Common myeloid progenitor, CD34-positive (primary cell): ENCODE results near the gene SLC25A11.
"Not testable (repeated sequence)": the region's sequence is repeated elsewhere in the genome, so short reads cannot be mapped to it uniquely, and the experiment has no call there.

Experiments
- CTCF ChIA-PET: fragments of 350-600 bp; sonication (Branson Sonifier 250); formaldehyde crosslinking; loops from one replicate; lab custom pipeline; 2021; ENCODE audit warnings: antibody characterized with exemption; lab: Charles Lee
- POLR2A ChIA-PET: fragments of 350-600 bp; sonication (Branson Sonifier 250); formaldehyde crosslinking; loops from one replicate; lab custom pipeline; 2021; ENCODE audit warnings: antibody characterized with exemption; lab: Charles Lee
- DNase-seq, 3 donors: peaks; one replicate each; pipeline versions ENCODE4 v3.0.0 to v3.0.0-alpha.2; 2013
- H3K27ac ChIP-seq, 2 experiments: 1 replicate in 1 of 2; 2 replicates in 1 of 2; pipeline ENCODE4 v1.7.0; 2013; ENCODE audit warnings: inconsistent platforms in 2 of 2, low read length in 2 of 2, mild to moderate bottlenecking in 2 of 2, low read depth in 1 of 2, moderate library complexity in 1 of 2; ENCODE audit not compliant: severe bottlenecking in 2 of 2, insufficient read depth in 1 of 2, poor library complexity in 1 of 2
- H3K27me3 ChIP-seq, 5 experiments: replicated peaks in 2 of 5; 1 replicate in 3 of 5; 2 replicates in 2 of 5; pipeline versions ENCODE4 v1.6.1 to v1.7.0; 2013; ENCODE audit warnings: low read length in 4 of 5, mild to moderate bottlenecking in 2 of 5, moderate library complexity in 2 of 5, inconsistent platforms in 1 of 5; ENCODE audit not compliant: insufficient read depth in 5 of 5, control insufficient read depth in 4 of 5
- H3K36me3 ChIP-seq, 4 experiments: 1 replicate in 2 of 4; 2 replicates in 2 of 4; pipeline versions ENCODE4 v1.6.1 to v1.7.0; 2013; ENCODE audit warnings: low read length in 3 of 4, control low read depth in 1 of 4, mild to moderate bottlenecking in 1 of 4; ENCODE audit not compliant: control insufficient read depth in 4 of 4, insufficient read depth in 4 of 4
- H3K4me1 ChIP-seq, 4 experiments: 1 replicate in 3 of 4; 2 replicates in 1 of 4; pipeline versions ENCODE4 v1.6.1 to v1.7.1; 2013; ENCODE audit warnings: low read length in 3 of 4, mild to moderate bottlenecking in 3 of 4, control low read depth in 1 of 4, inconsistent platforms in 1 of 4, moderate library complexity in 1 of 4; ENCODE audit not compliant: control insufficient read depth in 4 of 4, insufficient read depth in 4 of 4; ENCODE audit errors: control extremely low read depth in 1 of 4
- H3K4me3 ChIP-seq, 7 experiments: 1 replicate in 4 of 7; 2 replicates in 3 of 7; pipeline versions ENCODE4 v1.5.1 to v1.7.0; 2013; ENCODE audit warnings: mild to moderate bottlenecking in 7 of 7, low read length in 6 of 7, moderate library complexity in 6 of 7, inconsistent platforms in 2 of 7, low read depth in 2 of 7, control low read depth in 1 of 7; ENCODE audit not compliant: insufficient read depth in 4 of 7, control insufficient read depth in 1 of 7; ENCODE audit errors: extremely low read depth in 1 of 7
- H3K9me3 ChIP-seq, 5 experiments: 1 replicate in 4 of 5; 2 replicates in 1 of 5; pipeline versions ENCODE4 v1.6.1 to v1.7.1; 2013; ENCODE audit warnings: low read length in 4 of 5, mild to moderate bottlenecking in 2 of 5, inconsistent platforms in 1 of 5, low read depth in 1 of 5, moderate library complexity in 1 of 5; ENCODE audit not compliant: control insufficient read depth in 4 of 5, insufficient read depth in 2 of 5; ENCODE audit errors: control extremely low read depth in 1 of 5
- WGBS: methylation state at CpG from one replicate; pipeline ENCODE4 v1.1.5; 2013; ENCODE audit not compliant: insufficient coverage; 5-methylcytosine and 5-hydroxymethylcytosine counted together

Gene SLC25A11

GRCh38 chr17:4921320-4921719, 18.5 kb downstream of the SLC25A11 start:
- ChIA-PET POLR2A (no interaction called here), CTCF (interaction anchor here (1.0 kb wide), 1 partner anchor 13 kb away, joined by 3 read pairs; no protein-coding TSS in a partner anchor)
- no peaks in the 10 kb centered on the region for H3K36me3 ChIP-seq
- no CpG with 5 or more reads among the region's 4 CpGs for WGBS
- no peak overlapping the region for H3K4me3 ChIP-seq
- H3K4me1 ChIP-seq: peaks cover 0 to 7% (median 0%) of the 10 kb centered on the region in 4 experiments
- no peak overlapping the region for H3K27ac ChIP-seq
- no peaks in the 10 kb centered on the region for H3K9me3 ChIP-seq
- DNase-seq: no peak
- H3K27me3 ChIP-seq: no peaks in the 10 kb centered on the region

GRCh38 chr17:4920351-4921048, 19.3 kb downstream of the SLC25A11 start:
- H3K27me3 ChIP-seq: no peaks in the 10 kb centered on the region
- CTCF ChIA-PET: interaction anchor here (1.0 to 1.4 kb wide), 2 partner anchors 12 to 100 kb away, joined by 3 read pairs; no protein-coding TSS in a partner anchor
- no peaks in the 10 kb centered on the region for H3K36me3 ChIP-seq
- no peaks in the 10 kb centered on the region for H3K9me3 ChIP-seq
- H3K27ac ChIP-seq: no peak overlapping the region
- 93% methylated on average over 2 of the region's 10 CpGs for WGBS
- DNase-seq: no peak
- POLR2A ChIA-PET: interaction anchor here (0.6 kb wide), 1 partner anchor 74 kb away, joined by 3 read pairs; no protein-coding TSS in a partner anchor
- H3K4me1 ChIP-seq: peaks cover 0 to 7% (median 0%) of the 10 kb centered on the region in 4 experiments
- H3K4me3 ChIP-seq: no peak overlapping the region

GRCh38 chr17:4919511-4920047, 20.3 kb downstream of the SLC25A11 start:
- H3K4me3 ChIP-seq: no peak overlapping the region
- DNase-seq: no peak
- H3K4me1 ChIP-seq: peaks cover 0 to 7% (median 0%) of the 10 kb centered on the region in 4 experiments
- ChIA-PET POLR2A (no interaction called here), CTCF (interaction anchor here (0.9 to 2.4 kb wide), 4 partner anchors 10 to 100 kb away, joined by 3 to 7 read pairs (median 3); partner anchors contain the start of genes RNF167 and SLC25A11)
- H3K27ac ChIP-seq: no peak overlapping the region
- 94% methylated on average over 5 of the region's 8 CpGs for WGBS
- H3K27me3 ChIP-seq: no peaks in the 10 kb centered on the region
- H3K9me3 ChIP-seq: no peaks in the 10 kb centered on the region
- H3K36me3 ChIP-seq: no peaks in the 10 kb centered on the region

- H3K27ac ChIP-seq, DNase-seq, H3K36me3 ChIP-seq, POLR2A ChIA-PET, H3K27me3 ChIP-seq, H3K4me1 ChIP-seq, H3K9me3 ChIP-seq, H3K4me3 ChIP-seq: not testable (repeated sequence)
- no CpG with 5 or more reads among the region's 4 CpGs for WGBS
- CTCF ChIA-PET: interaction anchor here (0.8 to 2.5 kb wide), 5 partner anchors 12 to 66 kb away, joined by 3 to 7 read pairs (median 3); partner anchors contain the start of genes CHRNE, GP1BA and SLC25A11
Observed at GRCh38 chr17:4914551-4914950, 25.3 kb downstream of the SLC25A11 start.

- ChIA-PET POLR2A (interaction anchor here (0.7 kb wide), 1 partner anchor 39 kb away, joined by 3 read pairs; no protein-coding TSS in a partner anchor), CTCF (interaction anchor here (0.8 to 2.5 kb wide), 5 partner anchors 11 to 66 kb away, joined by 3 to 7 read pairs (median 3); partner anchors contain the start of genes CHRNE, GP1BA and SLC25A11)
- Histone ChIP-seq H3K27ac (no peak overlapping the region), H3K36me3 (no peaks in the 10 kb centered on the region), H3K4me3 (no peak overlapping the region), H3K9me3 (no peaks in the 10 kb centered on the region), H3K27me3 (no peaks in the 10 kb centered on the region), H3K4me1 (peaks cover 0 to 7% (median 4%) of the 10 kb centered on the region in 4 experiments)
- no CpG with 5 or more reads among the region's 1 CpG for WGBS
- DNase-seq: no peak
Observed at GRCh38 chr17:4913994-4914393, 25.9 kb downstream of the SLC25A11 start.

GRCh38 chr17:4908711-4909496, 30.9 kb downstream of the SLC25A11 start:
- H3K4me3 ChIP-seq: peak overlapping the region in 1 of 7 experiments; percentile 28
- DNase-seq: peak; percentile 91 to 95 (median 95)

More at GRCh38 chr17:4908711-4909496, 30.9 kb downstream of the SLC25A11 start:
- 51% methylated on average over 9 of the region's 20 CpGs for WGBS
- Histone ChIP-seq H3K27ac (no peak overlapping the region), H3K36me3 (no peaks in the 10 kb centered on the region), H3K27me3 (peaks cover 0 to 5% (median 0%) of the 10 kb centered on the region in 5 experiments), H3K4me1 (peaks cover 0 to 16% (median 12%) of the 10 kb centered on the region in 4 experiments), H3K9me3 (no peaks in the 10 kb centered on the region)
- ChIA-PET CTCF (interaction anchor here (0.6 to 2.6 kb wide), 27 partner anchors 9 to 388 kb away, joined by 3 to 35 read pairs (median 5); partner anchors contain the start of genes CAMTA2, ENO3, RNF167 and SLC25A11), POLR2A (interaction anchor here (0.7 to 1.8 kb wide), 3 partner anchors 16 to 58 kb away, joined by 6 to 8 read pairs (median 6); partner anchors contain the start of genes RNF167 and SLC25A11)
